GM12864 (cell line): Measurements from ENCODE around the gene SMOC2.

ENCODE experiments used
- DNase-seq: peaks from one replicate; pipeline ENCODE4 v3.0.0-alpha.2; 2011; ENCODE audit warnings: low read depth
- H3K4me3 ChIP-seq: 2 replicates; pipeline ENCODE4 v1.5.1; 2011; ENCODE audit warnings: mild to moderate bottlenecking, low read depth, low read length, control low read depth
- CTCF ChIP-seq: IDR thresholded peaks from 2 replicates; pipeline ENCODE4 v1.5.1; 2011; ENCODE audit warnings: low read depth, mild to moderate bottlenecking, moderate library complexity, low read length, control low read depth, inconsistent platforms; ENCODE audit errors: missing control alignments

SMOC2 gene

GRCh38 chr6:168524571-168525001, 83.6 kb downstream of the SMOC2 start:
- H3K4me3 ChIP-seq = no peak overlapping the region
- DNase-seq = no peak
- TF ChIP-seq CTCF = no peak

GRCh38 chr6:168525114-168525513, 84.1 kb downstream of the SMOC2 start:
- H3K4me3 ChIP-seq = no peak overlapping the region
- TF ChIP-seq CTCF = no peak
- DNase-seq = no peak

GRCh38 chr6:168525926-168526630, 85.1 kb downstream of the SMOC2 start:
- no peak for DNase-seq
- H3K4me3 ChIP-seq = no peak overlapping the region
- TF ChIP-seq CTCF = no peak

GRCh38 chr6:168526841-168527281, 85.9 kb downstream of the SMOC2 start:
- H3K4me3 ChIP-seq = no peak overlapping the region

GRCh38 chr6:168527451-168528210, 86.6 kb downstream of the SMOC2 start:
- no peak for TF ChIP-seq CTCF
- no peak for DNase-seq
- H3K4me3 ChIP-seq = no peak overlapping the region

More at GRCh38 chr6:168526841-168527281, 85.9 kb downstream of the SMOC2 start:
- no peak for DNase-seq
- TF ChIP-seq CTCF = no peak

- no peak for TF ChIP-seq CTCF
- no peak for DNase-seq
- no peak overlapping the region for H3K4me3 ChIP-seq
Measured at GRCh38 chr6:168528474-168529095, 87.6 kb downstream of the SMOC2 start.
